Liver (tissue), 9 donors: ENCODE results near the gene ACVR1. TPM values are rescaled to one million over a fixed set of nuclear protein-coding genes. Genes with fewer than 3 reads are reported as not detected.

Experiments used
- DNase-seq: peaks from one replicate; pipeline ENCODE4 v3.0.0-alpha.2; 2017; ENCODE audit warnings: low spot score
- H3K27ac ChIP-seq, 2 donors: one replicate each; pipeline ENCODE4 v1.7.0; 2013; ENCODE audit warnings: inconsistent platforms in 2 of 2, low read length in 2 of 2, control low read depth in 1 of 2, low read depth in 1 of 2, mild to moderate bottlenecking in 1 of 2
- H3K27me3 ChIP-seq, 4 donors: one replicate each; pipeline versions ENCODE4 v1.6.1 to v1.7.0; 2013; ENCODE audit warnings: low read length in 3 of 4, inconsistent platforms in 1 of 4, mild to moderate bottlenecking in 1 of 4, moderate library complexity in 1 of 4; ENCODE audit not compliant: control insufficient read depth in 4 of 4, insufficient read depth in 4 of 4
- H3K36me3 ChIP-seq, 4 donors: one replicate each; pipeline versions ENCODE4 v1.6.1 to v1.7.0; 2013; ENCODE audit warnings: low read length in 3 of 4, mild to moderate bottlenecking in 3 of 4, low read depth in 1 of 4, moderate library complexity in 1 of 4; ENCODE audit not compliant: control insufficient read depth in 4 of 4, insufficient read depth in 3 of 4
- H3K4me1 ChIP-seq, 4 donors: one replicate each; pipeline versions ENCODE4 v1.6.1 to v1.7.0; 2013; ENCODE audit warnings: low read length in 3 of 4, mild to moderate bottlenecking in 3 of 4, moderate library complexity in 1 of 4; ENCODE audit not compliant: control insufficient read depth in 4 of 4, insufficient read depth in 4 of 4
- H3K4me3 ChIP-seq, 3 donors: one replicate each; pipeline versions ENCODE4 v1.6.1 to v1.7.0; 2013; ENCODE audit warnings: low read length in 3 of 3, control low read depth in 1 of 3, low read depth in 1 of 3, mild to moderate bottlenecking in 1 of 3
- H3K9ac ChIP-seq, 2 donors: one replicate each; pipeline ENCODE4 v1.7.0; 2013; ENCODE audit warnings: low read length in 2 of 2, mild to moderate bottlenecking in 2 of 2, moderate library complexity in 2 of 2, control low read depth in 1 of 2, low read depth in 1 of 2
- H3K9me3 ChIP-seq, 4 donors: one replicate each; pipeline versions ENCODE4 v1.6.1 to v1.7.0; 2013; ENCODE audit warnings: low read length in 3 of 4; ENCODE audit not compliant: control insufficient read depth in 4 of 4
- ATF3 ChIP-seq: IDR thresholded peaks from 2 replicates; pipeline ENCODE4 v1.6.1; 2016; ENCODE audit warnings: antibody characterized with exemption
- CTCF ChIP-seq: fragments of 150-350 bp; IDR thresholded peaks from 2 replicates; pipeline ENCODE4 v1.5.1; 2017; ENCODE audit warnings: improper control_type of control experiment, low read depth, low read length; ENCODE audit not compliant: missing input control
- FOXA2 ChIP-seq: IDR thresholded peaks from 2 replicates; pipeline ENCODE4 v1.6.1; 2016; ENCODE audit warnings: antibody characterized with exemption
- GABPA ChIP-seq, 2 donors: IDR thresholded peaks in 1 of 2; conservative IDR thresholded peaks in 1 of 2; 2 replicates each; pipeline ENCODE4 v1.6.1; 2016; ENCODE audit warnings: antibody characterized with exemption in 2 of 2, mild to moderate bottlenecking in 1 of 2, moderate library complexity in 1 of 2
- HNF4A ChIP-seq, 2 donors: conservative IDR thresholded peaks; 2 replicates each; pipeline ENCODE4 v1.6.1; 2016; ENCODE audit warnings: antibody characterized with exemption in 2 of 2, mild to moderate bottlenecking in 2 of 2
- HNF4G ChIP-seq: IDR thresholded peaks from 2 replicates; pipeline ENCODE4 v1.6.1; 2016; ENCODE audit warnings: antibody characterized with exemption
- JUND ChIP-seq, 2 donors: IDR thresholded peaks; 2 replicates each; pipeline ENCODE4 v1.6.1; 2016; ENCODE audit warnings: antibody characterized with exemption in 2 of 2
- MAX ChIP-seq: IDR thresholded peaks from 2 replicates; pipeline ENCODE4 v1.6.1; 2016; ENCODE audit warnings: antibody characterized with exemption
- NR2F2 ChIP-seq: IDR thresholded peaks from 2 replicates; pipeline ENCODE4 v1.6.1; 2016; ENCODE audit warnings: antibody characterized with exemption
- RAD21 ChIP-seq, 2 donors: IDR thresholded peaks; 2 replicates each; pipeline ENCODE4 v1.6.1; 2016; ENCODE audit warnings: antibody characterized with exemption in 2 of 2, mild to moderate bottlenecking in 2 of 2
- REST ChIP-seq: IDR thresholded peaks from 2 replicates; pipeline ENCODE4 v1.6.1; 2016; ENCODE audit warnings: antibody characterized with exemption, mild to moderate bottlenecking
- RXRA ChIP-seq, 2 donors: IDR thresholded peaks; 2 replicates each; pipeline ENCODE4 v1.6.1; 2017 to 2018; ENCODE audit warnings: antibody characterized with exemption in 2 of 2, mild to moderate bottlenecking in 1 of 2
- SP1 ChIP-seq: IDR thresholded peaks from 2 replicates; pipeline ENCODE4 v1.6.1; 2018; ENCODE audit warnings: antibody characterized with exemption, mild to moderate bottlenecking
- TAF1 ChIP-seq: conservative IDR thresholded peaks from 2 replicates; pipeline ENCODE4 v1.6.1; 2016; ENCODE audit warnings: antibody characterized with exemption, mild to moderate bottlenecking
- ZBTB33 ChIP-seq: IDR thresholded peaks from 2 replicates; pipeline ENCODE4 v1.6.1; 2016; ENCODE audit warnings: antibody characterized with exemption
- WGBS: extraction: QIAGEN DNeasy Blood & Tissue Kit; methylation state at CpG from one replicate; pipeline ENCODE4 v1.1.7; 2013; 5-methylcytosine and 5-hydroxymethylcytosine counted together
- polyA plus RNA-seq, 2 donors: library from polyadenylated mRNA; stranded (reverse) in 1 of 2; unstranded in 1 of 2; fragments of 200-250 nt in 1 of 2; fragments of >200 nt in 1 of 2; fragmentation: Nextera tagmentation in 1 of 2; extraction: Ambion mirVana in 1 of 2; gene quantifications; one replicate each; pipeline versions ENCODE4 v1.2.1 to v1.2.3, GENCODE V29; 2013 to 2015
- total RNA-seq, 2 donors: library from RNA; depleted of rRNA; stranded (reverse); fragments of >200 nt; gene quantifications; one replicate each; pipeline ENCODE4 v1.2.3, GENCODE V29; 2014
- donor health status: healthy.
- donor health status: healthy.
- donor health status: healthy.
- donor health status: healthy.
- donor health status: healthy.

Gene ACVR1
- total and polyA plus RNA-seq, 4 donors, result 6.2 to 20.4 (median 8.5) TPM

GRCh38 chr2:157837851-157838441 is 38.2 kb downstream of the ACVR1 start (continued):
- TF ChIP-seq MAX (no peak), NR2F2 (no peak), FOXA2 (no peak), HNF4G (no peak)

- no peak overlapping the region for H3K27ac ChIP-seq
- no peaks in the 10 kb centered on the region for H3K27me3 ChIP-seq
- WGBS, result 75% methylated on average over 3 of the region's 3 CpGs
- TF ChIP-seq HNF4A (conservative IDR thresholded peaks at IDR 0.05) (peak; percentile 34 to 62), ATF3 (no peak)
- no peak overlapping the region for H3K4me3 ChIP-seq
- H3K36me3 ChIP-seq, result no peaks in the 10 kb centered on the region
- peaks cover 19 to 52% (median 39%) of the 10 kb centered on the region in 4 donors for H3K4me1 ChIP-seq
- no peak overlapping the region for H3K9ac ChIP-seq
- no peaks in the 10 kb centered on the region for H3K9me3 ChIP-seq
- no peak for DNase-seq
Measured at GRCh38 chr2:157836531-157836930, 39.6 kb downstream of the ACVR1 start.

- H3K4me1 ChIP-seq, result peaks cover 18 to 43% (median 31%) of the 10 kb centered on the region in 4 donors
- 89% methylated on average over 1 of the region's 1 CpG for WGBS
Measured at GRCh38 chr2:157835425-157835824, 40.7 kb downstream of the ACVR1 start.

More at GRCh38 chr2:157835425-157835824, 40.7 kb downstream of the ACVR1 start:
- Histone ChIP-seq H3K4me3 (no peak overlapping the region), H3K36me3 (no peaks in the 10 kb centered on the region), H3K9me3 (no peaks in the 10 kb centered on the region), H3K9ac (no peak overlapping the region), H3K27me3 (no peaks in the 10 kb centered on the region), H3K27ac (no peak overlapping the region)
- TF ChIP-seq ZBTB33, result no peak
- no peak for TF ChIP-seq GABPA (IDR thresholded peaks at IDR 0.05 in 1 of 2, conservative IDR thresholded peaks at IDR 0.05 in 1 of 2)
- TF ChIP-seq FOXA2, result no peak
- no peak for TF ChIP-seq TAF1
- TF ChIP-seq JUND (IDR thresholded peaks at IDR 0.05), result no peak
- TF ChIP-seq REST, result no peak
- TF ChIP-seq SP1, result no peak
- TF ChIP-seq MAX, result no peak
- TF ChIP-seq RAD21 (IDR thresholded peaks at IDR 0.05), result no peak
- no peak for TF ChIP-seq CTCF
- no peak for TF ChIP-seq HNF4A (conservative IDR thresholded peaks at IDR 0.05)
- TF ChIP-seq NR2F2, result no peak
- TF ChIP-seq ATF3, result no peak
- no peak for TF ChIP-seq RXRA (IDR thresholded peaks at IDR 0.05)
- DNase-seq, result no peak
